GM12878 (cell line): Measurements from ENCODE around the gene LIF. TPM values are rescaled to one million over a fixed set of nuclear protein-coding genes. Genes with fewer than 3 reads are reported as not detected.
"Not testable (repeated sequence)": the region's sequence is repeated elsewhere in the genome, so short reads cannot be mapped to it uniquely, and the experiment has no call there.

Source experiments
- ATAC-seq: fragments of 200-7000 bp; cut with Tn5 transposase; 3 replicates; pipeline ENCODE4 v1.9.1; 2020; ENCODE audit warnings: mild to moderate bottlenecking, moderate library complexity
- BruUV-seq: library from RNA; stranded (reverse); fragments of 400-500 nt; replicated peaks from 2 replicates; lab custom pipeline; 2021; lab: Mats Ljungman, UMichigan
- CTCF ChIA-PET: fragments of 300-600 bp; sonication (Branson Sonifier 250); formaldehyde crosslinking; extraction: SDS; loops from one replicate; lab custom pipeline; 2021; ENCODE audit warnings: inconsistent platforms; lab: Yijun Ruan, JAX
- POLR2A ChIA-PET: fragments of 350-600 bp; formaldehyde crosslinking; extraction: SDS; loops from one replicate; lab custom pipeline; 2021; ENCODE audit warnings: inconsistent platforms; lab: Charles Lee
- RAD21 ChIA-PET: fragments of 300-600 bp; sonication (Branson Sonifier 250); formaldehyde crosslinking; loops from one replicate; lab custom pipeline; 2023; ENCODE audit warnings: antibody characterized with exemption; ENCODE audit not compliant: unreplicated experiment; lab: Charles Lee
- SMC1A ChIA-PET: fragments of 300-600 bp; sonication (Branson Sonifier 250); formaldehyde crosslinking; loops from one replicate; lab custom pipeline; 2023; ENCODE audit not compliant: unreplicated experiment, uncharacterized antibody; lab: Charles Lee
- DNase-seq: peaks from one replicate; pipeline ENCODE4 v3.0.0-alpha.2; 2011; ENCODE audit warnings: low read depth, low spot score
- FAIRE-seq: peaks from 3 replicates; lab custom pipeline; 2011; peaks lifted over from hg19 to GRCh38; lab: Jason Lieb, UNC
- H2AFZ ChIP-seq: 2 replicates; pipeline ENCODE4 v1.6.0; 2011; ENCODE audit warnings: low read depth, low read length, control low read depth; ENCODE audit not compliant: control insufficient read depth
- H3K27ac ChIP-seq: 2 replicates; pipeline ENCODE4 v1.5.1; 2011; ENCODE audit warnings: control low read depth; ENCODE audit not compliant: control insufficient read depth, insufficient read depth
- H3K27me3 ChIP-seq, 2 experiments: replicated peaks in 1 of 2; 2 replicates each; pipeline versions ENCODE4 v1.6.0 to v1.6.1; 2011; ENCODE audit warnings: low read length in 1 of 2; ENCODE audit not compliant: control insufficient read depth in 2 of 2, insufficient read depth in 2 of 2
- H3K36me3 ChIP-seq, 2 experiments: 2 replicates each; pipeline ENCODE4 v1.5.1; 2011; ENCODE audit warnings: low read length in 1 of 2; ENCODE audit not compliant: control insufficient read depth in 2 of 2, insufficient read depth in 2 of 2
- H3K4me1 ChIP-seq: 2 replicates; pipeline ENCODE4 v1.6.1; 2011; ENCODE audit warnings: mild to moderate bottlenecking, low read length, moderate library complexity, mixed read lengths; ENCODE audit not compliant: control insufficient read depth, insufficient read depth
- H3K4me2 ChIP-seq: 2 replicates; pipeline ENCODE4 v1.6.0; 2011; ENCODE audit warnings: control low read depth; ENCODE audit not compliant: control insufficient read depth, insufficient read depth
- H3K4me3 ChIP-seq: fragments of 200-600 bp; sonication (generic); 2 replicates; pipeline ENCODE4 v1.5.1; 2016
- H3K79me2 ChIP-seq: 2 replicates; pipeline ENCODE4 v1.6.0; 2011; ENCODE audit warnings: low read length; ENCODE audit not compliant: control insufficient read depth, insufficient read depth
- H3K9ac ChIP-seq: 2 replicates; pipeline ENCODE4 v1.8.0; 2011; ENCODE audit warnings: low read length, control low read depth, mixed read lengths; ENCODE audit not compliant: control insufficient read depth, insufficient read depth
- H3K9me3 ChIP-seq: replicated peaks from 3 replicates; pipeline ENCODE4 v1.5.1; 2011; ENCODE audit warnings: mild to moderate bottlenecking, low read length; ENCODE audit not compliant: control insufficient read depth, insufficient read depth
- H4K20me1 ChIP-seq: 2 replicates; pipeline ENCODE4 v1.6.0; 2011; ENCODE audit not compliant: control insufficient read depth, insufficient read depth
- BHLHE40 ChIP-seq, 2 experiments: fragments of 450-650 bp in 1 of 2; IDR thresholded peaks; 2 replicates each; pipeline ENCODE4 v1.6.1; 2011 to 2017; ENCODE audit warnings: low read depth in 2 of 2, borderline replicate concordance in 1 of 2, improper control_type of control experiment in 1 of 2, low read length in 1 of 2, mild to moderate bottlenecking in 1 of 2
- BMI1 ChIP-seq: fragments of 450-650 bp; IDR thresholded peaks from 2 replicates; pipeline ENCODE4 v1.6.1; 2016; ENCODE audit warnings: mild to moderate bottlenecking, moderate library complexity, borderline replicate concordance
- HDAC6 ChIP-seq: fragments of 200-600 bp; sonication (generic); IDR thresholded peaks from one replicate; pipeline ENCODE4 v1.8.0; 2017; ENCODE audit warnings: antibody characterized with exemption; ENCODE audit not compliant: unreplicated experiment
- ZBED1 ChIP-seq: IDR thresholded peaks from 2 replicates; pipeline ENCODE4 v1.6.1; 2016; ENCODE audit warnings: borderline replicate concordance
- ZZZ3 ChIP-seq: IDR thresholded peaks from 2 replicates; pipeline ENCODE4 v1.6.1; 2011; ENCODE audit warnings: low read depth; ENCODE audit not compliant: control insufficient read depth, insufficient read length
- WGBS: methylation state at CpG from one replicate; pipeline ENCODE4 v1.1.6; 2016; ENCODE audit warnings: low lambda C conversion rate; ENCODE audit not compliant: insufficient replicate concordance, insufficient coverage; ENCODE audit errors: missing lambda C conversion rate; 5-methylcytosine and 5-hydroxymethylcytosine counted together
- in situ Hi-C: fragments of 300-500 bp; cut with MboI; formaldehyde crosslinking; loops from 9 replicates; pipeline ENCODE4 v1.14.3; 2018; ENCODE audit warnings: mixed read lengths
- intact Hi-C: fragments of 100-400 bp; cut with micrococcal nuclease; formaldehyde crosslinking; loops from one replicate; pipeline ENCODE4 v1.14.2; 2022; ENCODE audit not compliant: unreplicated experiment
- polyA plus RNA-seq, 11 experiments: library from polyadenylated mRNA; depleted of rRNA in 4 of 11; unstranded in 6 of 11; stranded (reverse) in 5 of 11; fragments of >200 nt; fragmentation: Nextera tagmentation in 4 of 11; fragmentation: Illumina TruSeq in 1 of 11; extraction: Ambion mirVana in 4 of 11; extraction: Trizol in 1 of 11; gene quantifications; 1 replicate in 1 of 11; 2 replicates in 10 of 11; pipeline versions ENCODE4 v1.2.1 to v1.2.3, GENCODE V29; 2011 to 2016; ENCODE audit warnings: inconsistent platforms in 2 of 11, missing spikeins in 2 of 11, low read depth in 1 of 11
- total RNA-seq, 4 experiments: library from RNA; depleted of rRNA in 3 of 4; stranded (reverse); fragments of >200 nt in 3 of 4; fragmentation: Illumina TruSeq in 1 of 4; extraction: Trizol in 1 of 4; gene quantifications; 2 replicates each; pipeline versions ENCODE4 v1.2.1 to v1.2.3, GENCODE V29; 2013 to 2021
- TF ChIP-seq, protein P1 (sequence below): fragments of 450-650 bp; IDR thresholded peaks from 2 replicates; pipeline ENCODE4 v1.6.1; 2016; ENCODE audit warnings: mild to moderate bottlenecking

The LIF gene
- total and polyA plus RNA-seq, 10 of the 15 experiments (the other 5 are each of a cell fraction or from before 2014, with no cell fraction given): 0.05 to 3.4 (median 0.97) TPM

GRCh38 chr22:30235687-30236170, 10.8 kb downstream of the LIF start (continued):
- TF ChIP-seq, protein P1, sequence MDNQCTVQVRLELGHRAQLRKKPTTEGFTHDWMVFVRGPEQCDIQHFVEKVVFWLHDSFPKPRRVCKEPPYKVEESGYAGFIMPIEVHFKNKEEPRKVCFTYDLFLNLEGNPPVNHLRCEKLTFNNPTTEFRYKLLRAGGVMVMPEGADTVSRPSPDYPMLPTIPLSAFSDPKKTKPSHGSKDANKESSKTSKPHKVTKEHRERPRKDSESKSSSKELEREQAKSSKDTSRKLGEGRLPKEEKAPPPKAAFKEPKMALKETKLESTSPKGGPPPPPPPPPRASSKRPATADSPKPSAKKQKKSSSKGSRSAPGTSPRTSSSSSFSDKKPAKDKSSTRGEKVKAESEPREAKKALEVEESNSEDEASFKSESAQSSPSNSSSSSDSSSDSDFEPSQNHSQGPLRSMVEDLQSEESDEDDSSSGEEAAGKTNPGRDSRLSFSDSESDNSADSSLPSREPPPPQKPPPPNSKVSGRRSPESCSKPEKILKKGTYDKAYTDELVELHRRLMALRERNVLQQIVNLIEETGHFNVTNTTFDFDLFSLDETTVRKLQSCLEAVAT: no peak
- no peak for TF ChIP-seq ZZZ3

DNA sequence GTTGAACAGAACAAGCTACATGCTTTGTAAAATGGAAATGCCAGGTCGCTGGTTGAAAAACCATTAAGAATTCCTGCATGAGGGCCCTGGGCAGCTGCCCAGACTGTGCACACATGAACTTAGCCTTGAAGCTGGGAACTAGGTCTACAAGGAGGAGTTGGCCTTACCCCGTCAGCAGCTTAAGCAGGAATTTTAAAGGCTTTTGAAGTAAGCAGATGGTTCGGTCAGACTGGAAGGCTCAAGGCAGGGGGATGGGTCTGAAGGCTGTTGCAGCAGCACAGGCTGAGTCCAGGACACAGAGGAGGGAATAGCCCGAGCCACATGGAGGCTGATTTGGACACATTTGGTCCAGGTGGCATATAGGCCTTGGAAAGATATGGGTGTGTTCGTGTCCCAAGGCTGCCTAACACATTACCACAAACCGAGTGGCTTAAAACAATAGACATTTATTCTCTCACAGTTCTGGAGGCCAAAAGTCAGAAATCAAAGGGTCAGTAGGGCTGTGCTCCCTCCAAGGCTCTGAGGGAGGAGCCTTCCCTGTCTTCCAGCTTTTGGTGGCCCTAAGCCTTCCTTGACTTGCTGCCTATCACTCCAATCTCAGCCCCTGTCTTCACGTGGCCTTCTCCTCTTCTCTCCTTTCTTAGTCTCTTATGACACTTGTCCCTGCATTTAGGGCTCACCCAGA, 11.6 kb downstream of the LIF start:
- SMC1A ChIA-PET: no interaction called here
- 0 out of 4 replicates have a peak, but pooled peaks cover 0 to 3% of the 10 kb centered on the region in 2 experiments for H3K27me3 ChIP-seq
- in situ Hi-C loops: no loop called here
- TF ChIP-seq ZBED1 (no peak), BHLHE40 (IDR thresholded peaks at IDR 0.05; ENCODE audit: borderline replicate concordance in 1 of 2, low read depth in 2 of 2, low read length in 1 of 2) (no peak), HDAC6 (no peak), BMI1 (no peak)
- TF ChIP-seq, all 136 proteins: peak for 0
- H3K9ac ChIP-seq: no peak overlapping the region
- FAIRE-seq (no peak), DNase-seq (no peak), ATAC-seq (no peak)
- H2AFZ ChIP-seq: no peak overlapping the region
- H3K4me2 ChIP-seq: no peak overlapping the region
- no peak overlapping the region for H3K4me3 ChIP-seq
- RAD21 ChIA-PET: no interaction called here
- no peaks in the 10 kb centered on the region for H4K20me1 ChIP-seq
- H3K9me3 ChIP-seq: no peaks in the 10 kb centered on the region
- H3K27ac ChIP-seq: no peak overlapping the region
- H3K79me2 ChIP-seq: no peaks in the 10 kb centered on the region
- no peaks in the 10 kb centered on the region for H3K4me1 ChIP-seq
- WGBS: 26% methylated on average over 7 of the region's 7 CpGs
- CTCF ChIA-PET: no interaction called here
- intact Hi-C loops: no loop called here
- BruUV-seq: no TSS peak
- POLR2A ChIA-PET: no interaction called here
- no peaks in the 10 kb centered on the region for H3K36me3 ChIP-seq

DNA sequence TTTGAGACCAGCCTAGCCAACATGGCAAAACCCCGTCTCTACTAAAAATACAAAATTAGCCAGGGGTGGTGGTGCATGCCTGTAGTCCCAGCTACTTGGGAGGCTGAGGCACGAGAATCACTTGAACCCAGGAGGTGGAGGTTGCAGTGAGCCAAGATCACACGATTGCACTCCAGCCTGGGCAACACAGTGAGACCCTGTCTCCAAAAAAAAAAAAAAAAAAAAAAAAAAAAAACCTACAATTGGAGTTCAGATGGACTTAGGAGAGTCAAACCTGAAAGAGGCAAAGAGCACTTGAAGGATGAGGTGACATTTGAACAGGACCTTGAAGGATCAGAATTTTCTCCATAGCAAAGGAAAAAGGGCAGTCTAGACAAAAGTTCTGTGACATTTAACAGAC, 12.2 kb downstream of the LIF start:
- H4K20me1 ChIP-seq, H3K36me3 ChIP-seq, BruUV-seq, H3K4me3 ChIP-seq, H3K9me3 ChIP-seq, FAIRE-seq, ATAC-seq, H3K27me3 ChIP-seq, H3K9ac ChIP-seq, in situ Hi-C loops, intact Hi-C loops, DNase-seq, H3K79me2 ChIP-seq, H3K4me1 ChIP-seq, H2AFZ ChIP-seq, RAD21 ChIA-PET, H3K4me2 ChIP-seq, H3K27ac ChIP-seq, POLR2A ChIA-PET: not testable (repeated sequence)
- ChIA-PET CTCF (interaction anchor here (1.4 to 1.7 kb wide), 2 partner anchors 29 to 53 kb away, joined by 3 to 5 read pairs; no protein-coding TSS in a partner anchor), SMC1A (interaction anchor here (1.0 kb wide), 1 partner anchor 32 kb away, joined by 3 read pairs; no protein-coding TSS in a partner anchor)
- WGBS: 0% methylated on average over 3 of the region's 3 CpGs
